OCI-LY7 (cell line): ENCODE data around the gene RPP25L. TPM values are rescaled to one million over a fixed set of nuclear protein-coding genes. Genes with fewer than 3 reads are reported as not detected.

Experiments
- BruUV-seq: library from RNA; stranded (reverse); fragments of 400-500 nt; replicated peaks from 2 replicates; lab custom pipeline; 2021; lab: Mats Ljungman, UMichigan
- CTCF ChIA-PET: fragments of 300-600 bp; sonication (Branson Sonifier 250); formaldehyde crosslinking; loops from one replicate; lab custom pipeline; 2022; ENCODE audit warnings: antibody characterized with exemption; ENCODE audit not compliant: unreplicated experiment; lab: Charles Lee
- POLR2A ChIA-PET: fragments of 300-600 bp; sonication (Branson Sonifier 250); formaldehyde crosslinking; loops from one replicate; lab custom pipeline; 2022; ENCODE audit warnings: antibody characterized with exemption; lab: Charles Lee
- DNase-seq: peaks from one replicate; pipeline ENCODE4 v3.0.0-alpha.2; 2015; ENCODE audit warnings: low spot score
- H2AFZ ChIP-seq: fragments of 200-600 bp; sonication (generic), shearing (Covaris generic); 2 replicates; pipeline ENCODE4 v1.6.1; 2014; ENCODE audit warnings: mild to moderate bottlenecking, antibody characterized with exemption, low read length, moderate library complexity
- H3K27ac ChIP-seq: fragments of 200-600 bp; sonication (generic); 2 replicates; pipeline ENCODE4 v1.5.1; 2014; ENCODE audit warnings: mixed run types, low read depth, mild to moderate bottlenecking, moderate library complexity, low read length, inconsistent platforms; ENCODE audit not compliant: poor library complexity, severe bottlenecking
- H3K36me3 ChIP-seq: fragments of 200-600 bp; sonication (generic); 2 replicates; pipeline ENCODE4 v1.6.1; 2014; ENCODE audit warnings: mild to moderate bottlenecking, antibody characterized with exemption, low read length, moderate library complexity, mixed read lengths; ENCODE audit not compliant: insufficient read depth
- H3K4me1 ChIP-seq: fragments of 200-600 bp; sonication (generic); 2 replicates; pipeline ENCODE4 v1.5.1; 2014; ENCODE audit warnings: mild to moderate bottlenecking, low read length; ENCODE audit not compliant: insufficient read depth, poor library complexity, severe bottlenecking
- H3K4me2 ChIP-seq: fragments of 200-600 bp; sonication (generic); 2 replicates; pipeline ENCODE4 v1.6.1; 2014; ENCODE audit warnings: mild to moderate bottlenecking, low read length
- H3K4me3 ChIP-seq: fragments of 200-600 bp; sonication (generic); 2 replicates; pipeline ENCODE4 v1.5.1; 2014; ENCODE audit warnings: mild to moderate bottlenecking, low read depth, low read length; ENCODE audit not compliant: poor library complexity, severe bottlenecking
- H3K79me2 ChIP-seq: fragments of 200-600 bp; sonication (generic); 2 replicates; pipeline ENCODE4 v1.6.1; 2016; ENCODE audit warnings: low read depth, mild to moderate bottlenecking, low read length, moderate library complexity, mixed read lengths; ENCODE audit not compliant: insufficient read depth
- H3K9me2 ChIP-seq: fragments of 200-600 bp; sonication (generic); 2 replicates; pipeline ENCODE4 v1.6.1; 2016; ENCODE audit warnings: mild to moderate bottlenecking, low read length, mixed read lengths; ENCODE audit not compliant: insufficient read depth
- H3K9me3 ChIP-seq: fragments of 200-600 bp; sonication (generic); 2 replicates; pipeline ENCODE4 v1.6.1; 2014; ENCODE audit warnings: mild to moderate bottlenecking, mixed run types, low read length, mixed read lengths
- H4K20me1 ChIP-seq: fragments of 200-600 bp; sonication (generic); 2 replicates; pipeline ENCODE4 v1.6.1; 2014; ENCODE audit warnings: mild to moderate bottlenecking, antibody characterized with exemption, low read length, moderate library complexity, mixed read lengths; ENCODE audit not compliant: insufficient read depth
- EZH2phosphoT487 ChIP-seq: fragments of 200-600 bp; sonication (generic); IDR thresholded peaks from 2 replicates; pipeline ENCODE4 v1.6.1; 2018; ENCODE audit warnings: low read depth, borderline replicate concordance, mild to moderate bottlenecking, mixed run types, antibody characterized with exemption, low read length, moderate library complexity, mixed read lengths
- intact Hi-C: fragments of 100-400 bp; cut with micrococcal nuclease; formaldehyde crosslinking; loops from one replicate; pipeline ENCODE4 v1.10.0; 2022; ENCODE audit not compliant: unreplicated experiment
- total RNA-seq, 2 experiments: library from RNA; depleted of rRNA in 1 of 2; stranded (reverse); fragments of >200 nt in 1 of 2; shearing (Covaris generic) in 1 of 2; gene quantifications; 2 replicates each; pipeline ENCODE4 v1.2.3, GENCODE V29; 2014 to 2022
- TF ChIP-seq, protein P1 (sequence below): fragments of 200-600 bp; sonication (generic); conservative IDR thresholded peaks from 2 replicates; pipeline ENCODE4 v1.5.1; 2014; ENCODE audit warnings: mild to moderate bottlenecking, antibody characterized with exemption, low read length, moderate library complexity, mixed read lengths

Gene RPP25L
- total RNA-seq, 2 experiments from 2014 or later: 33.7 to 40.3 TPM

DNA sequence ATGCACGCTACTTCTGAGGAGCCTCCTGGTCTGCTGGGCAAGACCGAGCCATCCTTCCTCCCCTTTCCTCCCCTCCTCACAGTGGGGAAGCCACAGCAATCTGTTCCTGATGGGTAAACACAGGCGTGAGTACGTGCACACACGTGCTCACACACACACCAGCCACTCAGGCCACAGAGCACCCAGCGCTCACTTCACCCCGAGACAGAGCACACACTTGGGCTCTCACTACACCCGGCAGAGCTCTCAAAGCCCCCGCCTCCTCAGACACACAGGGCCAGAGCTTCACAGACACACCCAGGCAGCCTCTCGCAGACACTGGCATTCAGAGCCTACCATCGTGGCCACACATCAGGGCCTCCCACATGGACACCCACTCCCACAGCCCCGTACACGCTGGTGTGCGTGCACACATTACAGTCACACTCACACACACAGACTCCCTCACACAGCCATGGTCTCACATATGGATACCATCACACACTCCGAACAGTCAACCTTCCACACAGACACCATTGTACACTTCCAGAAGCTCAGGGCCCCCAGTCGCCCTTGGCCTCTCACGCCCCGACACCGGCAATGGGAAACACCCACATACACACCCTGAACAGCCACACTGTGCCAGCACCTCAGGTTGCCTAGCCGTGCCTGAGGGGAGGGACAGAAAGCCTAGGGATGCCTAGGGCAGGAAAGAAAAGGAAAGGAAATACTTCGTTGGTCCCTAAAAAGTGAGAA, 35.9 kb downstream of the RPP25L start:
- no peaks in the 10 kb centered on the region for H3K4me1 ChIP-seq
- no peaks in the 10 kb centered on the region for H3K36me3 ChIP-seq
- H3K9me3 ChIP-seq: no peaks in the 10 kb centered on the region
- intact Hi-C loops: no loop called here
- H3K4me2 ChIP-seq: no peak overlapping the region
- no peak overlapping the region for H3K27ac ChIP-seq
- POLR2A ChIA-PET: no interaction called here
- H3K79me2 ChIP-seq: no peaks in the 10 kb centered on the region
- CTCF ChIA-PET: no interaction called here
- no peak for TF ChIP-seq EZH2phosphoT487
- TF ChIP-seq, protein P1, sequence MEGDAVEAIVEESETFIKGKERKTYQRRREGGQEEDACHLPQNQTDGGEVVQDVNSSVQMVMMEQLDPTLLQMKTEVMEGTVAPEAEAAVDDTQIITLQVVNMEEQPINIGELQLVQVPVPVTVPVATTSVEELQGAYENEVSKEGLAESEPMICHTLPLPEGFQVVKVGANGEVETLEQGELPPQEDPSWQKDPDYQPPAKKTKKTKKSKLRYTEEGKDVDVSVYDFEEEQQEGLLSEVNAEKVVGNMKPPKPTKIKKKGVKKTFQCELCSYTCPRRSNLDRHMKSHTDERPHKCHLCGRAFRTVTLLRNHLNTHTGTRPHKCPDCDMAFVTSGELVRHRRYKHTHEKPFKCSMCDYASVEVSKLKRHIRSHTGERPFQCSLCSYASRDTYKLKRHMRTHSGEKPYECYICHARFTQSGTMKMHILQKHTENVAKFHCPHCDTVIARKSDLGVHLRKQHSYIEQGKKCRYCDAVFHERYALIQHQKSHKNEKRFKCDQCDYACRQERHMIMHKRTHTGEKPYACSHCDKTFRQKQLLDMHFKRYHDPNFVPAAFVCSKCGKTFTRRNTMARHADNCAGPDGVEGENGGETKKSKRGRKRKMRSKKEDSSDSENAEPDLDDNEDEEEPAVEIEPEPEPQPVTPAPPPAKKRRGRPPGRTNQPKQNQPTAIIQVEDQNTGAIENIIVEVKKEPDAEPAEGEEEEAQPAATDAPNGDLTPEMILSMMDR: no peak
- H3K4me3 ChIP-seq: no peak overlapping the region
- H4K20me1 ChIP-seq: no peaks in the 10 kb centered on the region
- DNase-seq: no peak
- BruUV-seq: no TSS peak
- H3K9me2 ChIP-seq: no peaks in the 10 kb centered on the region
- no peak overlapping the region for H2AFZ ChIP-seq

DNA sequence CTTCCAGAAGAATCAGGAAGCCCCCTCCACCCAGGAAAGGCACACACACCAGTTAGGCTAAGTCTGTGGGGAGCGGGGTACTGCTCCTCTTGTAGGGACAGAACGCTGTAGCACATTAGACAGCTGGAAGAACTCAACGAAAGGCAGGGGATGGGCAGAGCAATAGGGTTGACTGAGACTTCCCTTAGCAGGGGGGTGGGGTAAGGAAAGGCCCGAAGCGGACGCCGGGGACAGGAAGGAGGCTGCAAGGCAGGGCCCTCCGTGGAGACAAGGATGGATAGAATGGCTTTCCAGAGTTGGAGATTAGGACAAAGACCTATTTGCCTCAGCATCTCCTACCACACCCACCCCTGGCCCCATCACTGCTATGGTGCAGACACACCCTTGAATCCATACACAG, 36.7 kb downstream of the RPP25L start:
- TF ChIP-seq, protein P1: no peak
- TF ChIP-seq EZH2phosphoT487: no peak
- H3K9me2 ChIP-seq: no peaks in the 10 kb centered on the region
- no peak for DNase-seq
- intact Hi-C loops: no loop called here
- no peaks in the 10 kb centered on the region for H3K79me2 ChIP-seq
- ChIA-PET POLR2A (no interaction called here), CTCF (no interaction called here)
- H3K4me2 ChIP-seq: no peak overlapping the region
- no peaks in the 10 kb centered on the region for H3K36me3 ChIP-seq
- no peak overlapping the region for H2AFZ ChIP-seq
- no peaks in the 10 kb centered on the region for H3K4me1 ChIP-seq
- no peak overlapping the region for H3K4me3 ChIP-seq
- BruUV-seq: no TSS peak
- no peak overlapping the region for H3K27ac ChIP-seq
- no peaks in the 10 kb centered on the region for H3K9me3 ChIP-seq
- H4K20me1 ChIP-seq: no peaks in the 10 kb centered on the region

DNA sequence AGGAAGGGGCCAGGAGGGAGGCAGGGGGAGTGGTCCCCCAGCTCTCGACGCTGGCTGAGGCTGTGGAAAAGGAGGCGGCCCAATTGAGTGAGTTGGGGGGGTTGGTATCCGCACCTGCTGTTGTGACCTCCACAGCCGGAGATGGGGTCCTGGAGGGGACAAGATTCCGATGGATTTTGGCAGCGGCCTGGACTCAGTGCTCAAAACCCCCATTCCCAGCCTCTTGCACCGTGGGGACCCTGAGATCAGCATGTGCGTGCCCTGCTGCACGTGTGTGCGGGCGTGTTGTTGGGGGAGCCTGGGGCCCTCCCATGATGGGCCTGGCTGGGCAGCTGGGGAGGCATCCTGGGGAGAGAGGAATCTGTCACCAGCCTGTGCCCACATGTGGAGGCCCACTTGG, 37.3 kb downstream of the RPP25L start:
- no peaks in the 10 kb centered on the region for H3K9me2 ChIP-seq
- CTCF ChIA-PET: no interaction called here
- intact Hi-C loops: no loop called here

More for the DNA sequence above, 37.3 kb downstream of the RPP25L start:
- POLR2A ChIA-PET: no interaction called here
- BruUV-seq: no TSS peak
- Histone ChIP-seq H2AFZ (no peak overlapping the region), H3K4me1 (no peaks in the 10 kb centered on the region), H3K79me2 (no peaks in the 10 kb centered on the region), H3K36me3 (no peaks in the 10 kb centered on the region), H3K9me3 (no peaks in the 10 kb centered on the region), H3K27ac (no peak overlapping the region), H3K4me3 (no peak overlapping the region), H3K4me2 (no peak overlapping the region), H4K20me1 (no peaks in the 10 kb centered on the region)
- DNase-seq: no peak
- no peak for TF ChIP-seq EZH2phosphoT487
- TF ChIP-seq, protein P1: no peak
